HG02571 (cell line): ENCODE measurements around the gene KLHL29.

Experiments used
- ATAC-seq: cut with Tn5 transposase; IDR thresholded peaks from one replicate; pipeline ENCODE4 v1.9.1; 2021; ENCODE audit warnings: mild to moderate bottlenecking, moderate library complexity; ENCODE audit not compliant: unreplicated experiment

The KLHL29 gene

GRCh38 chr2:23586741-23587306 is 201.8 kb downstream of the KLHL29 start:
- no peak for ATAC-seq

GRCh38 chr2:23587341-23587880 is 202.4 kb downstream of the KLHL29 start:
- ATAC-seq: no peak

- ATAC-seq: no peak
These were observed 203.1 kb downstream of the KLHL29 start for GRCh38 chr2:23588106-23588505.

GRCh38 chr2:23588508-23589201 is 203.7 kb downstream of the KLHL29 start:
- ATAC-seq: no peak

- ATAC-seq: no peak
These were observed 204.3 kb downstream of the KLHL29 start for GRCh38 chr2:23589220-23589647.

GRCh38 chr2:23589739-23590138 is 204.8 kb downstream of the KLHL29 start:
- no peak for ATAC-seq

- ATAC-seq: no peak
These were observed 205.4 kb downstream of the KLHL29 start for GRCh38 chr2:23590241-23590869.

GRCh38 chr2:23591111-23591510 is 206.1 kb downstream of the KLHL29 start:
- no peak for ATAC-seq

GRCh38 chr2:23592061-23592685 is 207.2 kb downstream of the KLHL29 start:
- no peak for ATAC-seq

GRCh38 chr2:23592898-23593751 is 208.1 kb downstream of the KLHL29 start:
- no peak for ATAC-seq

- no peak for ATAC-seq
These were observed 208.9 kb downstream of the KLHL29 start for GRCh38 chr2:23593752-23594459.

GRCh38 chr2:23594460-23594825 is 209.5 kb downstream of the KLHL29 start:
- ATAC-seq: no peak

- ATAC-seq: no peak
These were observed 210.0 kb downstream of the KLHL29 start for GRCh38 chr2:23595021-23595420.

GRCh38 chr2:23595601-23596251 is 210.7 kb downstream of the KLHL29 start:
- no peak for ATAC-seq

- no peak for ATAC-seq
These were observed 211.4 kb downstream of the KLHL29 start for GRCh38 chr2:23596316-23596885.

GRCh38 chr2:23597687-23598086 is 212.7 kb downstream of the KLHL29 start:
- no peak for ATAC-seq

GRCh38 chr2:23599006-23599405 is 214.0 kb downstream of the KLHL29 start:
- no peak for ATAC-seq

- no peak for ATAC-seq
These were observed 214.7 kb downstream of the KLHL29 start for GRCh38 chr2:23599667-23600066.

- no peak for ATAC-seq
These were observed 215.4 kb downstream of the KLHL29 start for GRCh38 chr2:23600346-23600745.
